K562 (cell line): ENCODE results near the gene SCN7A. TPM values are rescaled to one million over a fixed set of nuclear protein-coding genes. Genes with fewer than 3 reads are reported as not detected.

Source experiments
- ATAC-seq: fragments of 200-7000 bp; cut with Tn5 transposase; 3 replicates; pipeline ENCODE4 v1.9.1; 2020; ENCODE audit warnings: moderate library complexity
- BruUV-seq: library from RNA; stranded (reverse); fragments of 400-500 nt; replicated peaks from 2 replicates; lab custom pipeline; 2021; lab: Mats Ljungman, UMichigan
- CTCF ChIA-PET: fragments of 300-600 bp; formaldehyde crosslinking; extraction: SDS; loops from one replicate; lab custom pipeline; 2021; ENCODE audit warnings: low intra/inter-chr PET ratio; lab: Yijun Ruan, JAX
- POLR2A ChIA-PET: fragments of 300-600, 350-650 bp; sonication (Branson Sonifier 250); formaldehyde crosslinking; extraction: SDS; loops from one replicate; lab custom pipeline; 2021; ENCODE audit warnings: antibody characterized with exemption, inconsistent platforms; lab: Yijun Ruan, JAX
- DNase-seq, 4 experiments: peaks; one replicate each; pipeline versions ENCODE4 v3.0.0 to v3.0.0-alpha.2; 2011 to 2018; ENCODE audit warnings: low spot score in 3 of 4, mixed read lengths in 3 of 4; ENCODE audit errors: extremely low read depth in 1 of 4
- FAIRE-seq: peaks from 2 replicates; lab custom pipeline; 2011; peaks lifted over from hg19 to GRCh38; lab: Jason Lieb, UNC
- H2AFZ ChIP-seq: 2 replicates; pipeline ENCODE4 v1.6.0; 2011; ENCODE audit warnings: low read depth, low read length, control low read depth, inconsistent platforms
- H3K27ac ChIP-seq: fragments of 200-600 bp; 3 replicates; pipeline ENCODE4 v1.8.0; 2011; ENCODE audit warnings: low read depth, mild to moderate bottlenecking, control low read depth, inconsistent platforms, low read length, moderate library complexity, mixed read lengths; ENCODE audit errors: extremely low read depth
- H3K27me3 ChIP-seq, 2 experiments: fragments of 300-600 bp in 1 of 2; 2 replicates in 1 of 2; 3 replicates in 1 of 2; pipeline versions ENCODE4 v1.6.0 to v1.8.0; 2011; ENCODE audit warnings: inconsistent platforms in 2 of 2, low read length in 2 of 2, mild to moderate bottlenecking in 1 of 2, mixed read lengths in 1 of 2, moderate library complexity in 1 of 2; ENCODE audit not compliant: control insufficient read depth in 2 of 2, insufficient read depth in 2 of 2
- H3K36me3 ChIP-seq: fragments of 300-600 bp; 3 replicates; pipeline ENCODE4 v1.8.0; 2011; ENCODE audit warnings: mild to moderate bottlenecking, low read length, inconsistent platforms; ENCODE audit not compliant: control insufficient read depth, insufficient read depth
- H3K4me1 ChIP-seq, 2 experiments: fragments of 200-600 bp in 1 of 2; replicated peaks in 1 of 2; 2 replicates in 1 of 2; 3 replicates in 1 of 2; pipeline versions ENCODE4 v1.5.1 to v1.8.0; 2011; ENCODE audit warnings: inconsistent platforms in 2 of 2, low read length in 2 of 2, mild to moderate bottlenecking in 1 of 2, mixed read lengths in 1 of 2, moderate library complexity in 1 of 2; ENCODE audit not compliant: control insufficient read depth in 2 of 2, insufficient read depth in 2 of 2
- H3K4me2 ChIP-seq: 2 replicates; pipeline ENCODE4 v1.6.1; 2011; ENCODE audit warnings: low read length, control low read depth, inconsistent platforms, mixed read lengths; ENCODE audit not compliant: insufficient read depth
- H3K4me3 ChIP-seq: fragments of 200-600 bp; sonication (generic), shearing (Covaris generic); 2 replicates; pipeline ENCODE4 v1.5.1; 2016; ENCODE audit warnings: control low read depth, inconsistent platforms
- H3K79me2 ChIP-seq: fragments of 200-600 bp; 3 replicates; pipeline ENCODE4 v1.8.0; 2011; ENCODE audit warnings: low read length, inconsistent platforms; ENCODE audit not compliant: control insufficient read depth, insufficient read depth
- H3K9ac ChIP-seq, 2 experiments: 2 replicates each; pipeline versions ENCODE4 v1.6.0 to v1.6.1; 2011; ENCODE audit warnings: low read depth in 2 of 2, low read length in 2 of 2, control low read depth in 1 of 2, inconsistent platforms in 1 of 2, mild to moderate bottlenecking in 1 of 2, mixed read lengths in 1 of 2; ENCODE audit not compliant: insufficient read depth in 1 of 2
- H3K9me1 ChIP-seq: one replicate; pipeline ENCODE4 v1.6.0; 2011; ENCODE audit warnings: inconsistent platforms, mild to moderate bottlenecking, low read length, moderate library complexity; ENCODE audit not compliant: control insufficient read depth, insufficient read depth
- H3K9me3 ChIP-seq: replicated peaks from 2 replicates; pipeline ENCODE4 v1.5.1; 2011; ENCODE audit warnings: low read depth, low read length, inconsistent platforms; ENCODE audit not compliant: control insufficient read depth, insufficient read depth
- H4K20me1 ChIP-seq: replicated peaks from 2 replicates; pipeline ENCODE4 v1.6.1; 2011; ENCODE audit warnings: low read length, inconsistent platforms, mixed read lengths; ENCODE audit not compliant: control insufficient read depth, insufficient read depth
- BACH1 ChIP-seq: fragments of 200-800 bp; sonication (Bioruptor generic); IDR thresholded peaks from 2 replicates; pipeline ENCODE4 v1.6.1; 2016; ENCODE audit warnings: missing genetic modification characterization, missing compliant biosample characterization
- BRD4 ChIP-seq: fragments of 200-600 bp; sonication (generic); IDR thresholded peaks from 2 replicates; pipeline ENCODE4 v1.6.1; 2017; ENCODE audit warnings: inconsistent platforms
- C11orf30 ChIP-seq: fragments of 450-650 bp; IDR thresholded peaks from 2 replicates; pipeline ENCODE4 v1.6.1; 2016; ENCODE audit warnings: low read depth, mild to moderate bottlenecking
- GABPB2 ChIP-seq: fragments of 250-450 bp; sonication (Bioruptor Pico); conservative IDR thresholded peaks from 2 replicates; pipeline ENCODE4 v1.5.1; 2021; ENCODE audit warnings: mild to moderate bottlenecking
- KDM2B ChIP-seq: fragments of 250-450 bp; sonication (Bioruptor Pico); IDR thresholded peaks from 2 replicates; pipeline ENCODE4 v1.8.0; 2021; ENCODE audit warnings: mild to moderate bottlenecking, moderate library complexity
- MAFF ChIP-seq: IDR thresholded peaks from 2 replicates; pipeline ENCODE4 v1.6.1; 2012; ENCODE audit warnings: low read length, improper control_type of control experiment
- NCOA6 ChIP-seq: fragments of 450-650 bp; IDR thresholded peaks from 2 replicates; pipeline ENCODE4 v1.6.1; 2017; ENCODE audit warnings: mild to moderate bottlenecking
- NELFE ChIP-seq: IDR thresholded peaks from 2 replicates; pipeline ENCODE4 v1.6.1; 2011; ENCODE audit warnings: mild to moderate bottlenecking; ENCODE audit not compliant: insufficient read depth, insufficient read length
- NFE2 ChIP-seq: IDR thresholded peaks from 2 replicates; pipeline ENCODE4 v1.6.1; 2014; ENCODE audit warnings: antibody characterized with exemption, low read depth
- NR2C2 ChIP-seq, 2 experiments: fragments of 200-800 bp in 1 of 2; sonication (Bioruptor generic) in 1 of 2; sonication (generic) in 1 of 2; formaldehyde crosslinking in 1 of 2; IDR thresholded peaks; 2 replicates each; pipeline versions ENCODE4 v1.6.1 to v1.8.0; 2016 to 2022; ENCODE audit warnings: mild to moderate bottlenecking in 1 of 2, missing compliant biosample characterization in 1 of 2, missing genetic modification characterization in 1 of 2, missing genetic modification reagents in 1 of 2
- STAT5A ChIP-seq: IDR thresholded peaks from 2 replicates; pipeline ENCODE4 v1.6.1; 2012; ENCODE audit warnings: low read length, inconsistent platforms, borderline replicate concordance
- SUPT5H ChIP-seq: fragments of 450-650 bp; IDR thresholded peaks from 2 replicates; pipeline ENCODE4 v1.6.1; 2016
- TARDBP ChIP-seq: fragments of 450-650 bp; IDR thresholded peaks from 2 replicates; pipeline ENCODE4 v1.6.1; 2016
- ZKSCAN8 ChIP-seq: fragments of 200-800 bp; sonication (Bioruptor generic); IDR thresholded peaks from 2 replicates; pipeline ENCODE4 v1.6.1; 2016; ENCODE audit warnings: missing genetic modification characterization, missing compliant biosample characterization
- ZNF316 ChIP-seq: fragments of 450-650 bp; IDR thresholded peaks from 2 replicates; pipeline ENCODE4 v1.6.1; 2016
- ZNF583 ChIP-seq: fragments of 250-450 bp; sonication (Bioruptor Pico); IDR thresholded peaks from 2 replicates; pipeline ENCODE4 v1.4.0; 2020
- ZNF717 ChIP-seq: fragments of 250-450 bp; sonication (Bioruptor Pico); IDR thresholded peaks from 2 replicates; pipeline ENCODE4 v1.5.0; 2021
- ZNF764 ChIP-seq: fragments of 250-450 bp; sonication (Bioruptor Pico); IDR thresholded peaks from 2 replicates; pipeline ENCODE4 v1.4.0; 2020; ENCODE audit warnings: low read depth, mild to moderate bottlenecking, moderate library complexity
- WGBS: fragments of 100-300 bp; shearing (Covaris generic); methylation state at CpG from one replicate; pipeline ENCODE4 v1.1.6; 2016; ENCODE audit warnings: low coverage, mixed read lengths; ENCODE audit not compliant: insufficient coverage; ENCODE audit errors: missing lambda C conversion rate; 5-methylcytosine and 5-hydroxymethylcytosine counted together
- in situ Hi-C: fragments of 300-500 bp; cut with MboI; formaldehyde crosslinking; loops from 4 replicates; pipeline ENCODE4 v1.15.0; 2018; ENCODE audit warnings: inconsistent platforms, mixed read lengths
- intact Hi-C: fragments of 100-400 bp; cut with micrococcal nuclease; formaldehyde crosslinking; loops from 2 replicates; pipeline ENCODE4 v1.14.2; 2022
- polyA plus RNA-seq, 8 experiments: library from polyadenylated mRNA; depleted of rRNA in 4 of 8; stranded (reverse) in 5 of 8; unstranded in 3 of 8; fragments of >200 nt; fragmentation: Nextera tagmentation in 2 of 8; fragmentation: Illumina TruSeq in 1 of 8; extraction: Ambion mirVana in 2 of 8; extraction: Trizol in 1 of 8; gene quantifications; 2 replicates each; pipeline versions ENCODE4 v1.2.1 to v1.2.3, GENCODE V29; 2011 to 2014; ENCODE audit warnings: inconsistent platforms in 1 of 8, missing spikeins in 1 of 8
- total RNA-seq, 7 experiments: library from RNA; depleted of rRNA in 6 of 7; stranded (reverse); fragments of >200 nt in 6 of 7; fragmentation: Illumina TruSeq in 2 of 7; extraction: Trizol in 2 of 7; gene quantifications; 2 replicates each; pipeline versions ENCODE4 v1.2.1 to v1.2.3, GENCODE V29; 2011 to 2021; ENCODE audit warnings: low replicate concordance in 1 of 7
- TF ChIP-seq, protein P1 (sequence below): sonication (generic); IDR thresholded peaks from 2 replicates; pipeline ENCODE4 v1.6.1; 2016
- TF ChIP-seq, protein P2 (sequence below): fragments of 250-450 bp; sonication (Bioruptor Pico); IDR thresholded peaks from 2 replicates; pipeline ENCODE4 v1.4.0; 2020; ENCODE audit warnings: borderline replicate concordance
- TF ChIP-seq, protein P3 (sequence below): fragments of 450-650 bp; IDR thresholded peaks from 2 replicates; pipeline ENCODE4 v1.6.1; 2016; ENCODE audit warnings: mild to moderate bottlenecking

The SCN7A gene
- total and polyA plus RNA-seq, 9 of the 15 experiments (the other 6 are each of a cell fraction or from before 2014, with no cell fraction given) = under 0.01 to 0.05 (median 0.03) TPM; not detected in 3

DNA sequence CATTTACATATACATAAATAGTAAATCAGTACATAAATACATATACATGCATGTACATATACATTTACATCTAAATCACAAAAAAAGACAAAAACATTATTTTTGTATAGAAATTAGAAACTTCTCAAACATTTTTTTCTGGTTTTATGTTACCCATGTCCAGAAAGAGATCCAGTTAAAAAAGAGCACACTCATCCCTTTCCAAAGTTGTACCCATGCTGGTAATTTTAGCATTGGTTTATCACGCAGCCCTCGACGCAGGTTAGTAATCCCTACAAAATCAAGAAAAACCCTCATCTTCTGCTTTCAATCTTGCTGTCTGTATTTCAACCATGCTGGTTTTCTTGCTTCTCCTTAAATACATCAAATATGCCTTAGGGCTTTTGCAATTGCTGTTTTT, 128.8 kb downstream of the SCN7A start:
- no peak overlapping the region for H3K4me3 ChIP-seq
- H3K9ac ChIP-seq = peak overlapping the region in 1 of 2 experiments; percentile 15; a peak in 1 of 4 replicates
- ChIA-PET POLR2A (interaction anchor here (2.1 kb wide), 1 partner anchor 10 kb away, joined by 11 read pairs; the partner anchor contains the start of gene SCN9A), CTCF (no interaction called here)
- peaks cover 69% of the 10 kb centered on the region for H3K79me2 ChIP-seq
- peak overlapping the region; percentile 36; the same call in 1 of the 3 replicates for H3K27ac ChIP-seq
- H4K20me1 ChIP-seq = no peaks in the 10 kb centered on the region
- no TSS peak for BruUV-seq
- H3K9me1 ChIP-seq = no peaks in the 10 kb centered on the region
- H3K27me3 ChIP-seq = no peaks in the 10 kb centered on the region
- no peak overlapping the region for H3K4me2 ChIP-seq
- H3K4me1 ChIP-seq = peaks cover 3 to 45% of the 10 kb centered on the region in 2 experiments; a peak in 4 of 5 replicates
- H3K36me3 ChIP-seq = no peaks in the 10 kb centered on the region
- 12% methylated on average over 3 of the region's 3 CpGs for WGBS
- in situ Hi-C loops = no loop called here
- intact Hi-C loops = no loop called here
- no peak for FAIRE-seq
- H3K9me3 ChIP-seq = no peaks in the 10 kb centered on the region
- ATAC-seq = peak; percentile 20
- no peak for TF ChIP-seq SUPT5H
- TF ChIP-seq, protein P1, sequence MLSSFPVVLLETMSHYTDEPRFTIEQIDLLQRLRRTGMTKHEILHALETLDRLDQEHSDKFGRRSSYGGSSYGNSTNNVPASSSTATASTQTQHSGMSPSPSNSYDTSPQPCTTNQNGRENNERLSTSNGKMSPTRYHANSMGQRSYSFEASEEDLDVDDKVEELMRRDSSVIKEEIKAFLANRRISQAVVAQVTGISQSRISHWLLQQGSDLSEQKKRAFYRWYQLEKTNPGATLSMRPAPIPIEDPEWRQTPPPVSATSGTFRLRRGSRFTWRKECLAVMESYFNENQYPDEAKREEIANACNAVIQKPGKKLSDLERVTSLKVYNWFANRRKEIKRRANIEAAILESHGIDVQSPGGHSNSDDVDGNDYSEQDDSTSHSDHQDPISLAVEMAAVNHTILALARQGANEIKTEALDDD = peak; percentile 27
- no peak for TF ChIP-seq TARDBP
- TF ChIP-seq, protein P2, sequence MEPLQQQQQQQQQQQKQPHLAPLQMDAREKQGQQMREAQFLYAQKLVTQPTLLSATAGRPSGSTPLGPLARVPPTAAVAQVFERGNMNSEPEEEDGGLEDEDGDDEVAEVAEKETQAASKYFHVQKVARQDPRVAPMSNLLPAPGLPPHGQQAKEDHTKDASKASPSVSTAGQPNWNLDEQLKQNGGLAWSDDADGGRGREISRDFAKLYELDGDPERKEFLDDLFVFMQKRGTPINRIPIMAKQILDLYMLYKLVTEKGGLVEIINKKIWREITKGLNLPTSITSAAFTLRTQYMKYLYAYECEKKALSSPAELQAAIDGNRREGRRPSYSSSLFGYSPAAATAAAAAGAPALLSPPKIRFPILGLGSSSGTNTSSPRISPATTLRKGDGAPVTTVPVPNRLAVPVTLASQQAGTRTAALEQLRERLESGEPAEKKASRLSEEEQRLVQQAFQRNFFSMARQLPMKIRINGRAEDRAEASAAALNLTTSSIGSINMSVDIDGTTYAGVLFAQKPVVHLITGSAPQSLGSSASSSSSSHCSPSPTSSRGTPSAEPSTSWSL (CRISPR knock-in tag) = no peak
- no peak for TF ChIP-seq KDM2B (CRISPR knock-in tag)
- no peak for TF ChIP-seq NR2C2 (CRISPR knock-in tag; IDR thresholded peaks at IDR 0.05)
- TF ChIP-seq NR2C2 (tag; IDR thresholded peaks at IDR 0.05) = no peak
- TF ChIP-seq STAT5A = no peak
- TF ChIP-seq, protein P3, sequence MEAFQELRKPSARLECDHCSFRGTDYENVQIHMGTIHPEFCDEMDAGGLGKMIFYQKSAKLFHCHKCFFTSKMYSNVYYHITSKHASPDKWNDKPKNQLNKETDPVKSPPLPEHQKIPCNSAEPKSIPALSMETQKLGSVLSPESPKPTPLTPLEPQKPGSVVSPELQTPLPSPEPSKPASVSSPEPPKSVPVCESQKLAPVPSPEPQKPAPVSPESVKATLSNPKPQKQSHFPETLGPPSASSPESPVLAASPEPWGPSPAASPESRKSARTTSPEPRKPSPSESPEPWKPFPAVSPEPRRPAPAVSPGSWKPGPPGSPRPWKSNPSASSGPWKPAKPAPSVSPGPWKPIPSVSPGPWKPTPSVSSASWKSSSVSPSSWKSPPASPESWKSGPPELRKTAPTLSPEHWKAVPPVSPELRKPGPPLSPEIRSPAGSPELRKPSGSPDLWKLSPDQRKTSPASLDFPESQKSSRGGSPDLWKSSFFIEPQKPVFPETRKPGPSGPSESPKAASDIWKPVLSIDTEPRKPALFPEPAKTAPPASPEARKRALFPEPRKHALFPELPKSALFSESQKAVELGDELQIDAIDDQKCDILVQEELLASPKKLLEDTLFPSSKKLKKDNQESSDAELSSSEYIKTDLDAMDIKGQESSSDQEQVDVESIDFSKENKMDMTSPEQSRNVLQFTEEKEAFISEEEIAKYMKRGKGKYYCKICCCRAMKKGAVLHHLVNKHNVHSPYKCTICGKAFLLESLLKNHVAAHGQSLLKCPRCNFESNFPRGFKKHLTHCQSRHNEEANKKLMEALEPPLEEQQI = no peak
- no peak for TF ChIP-seq GABPB2 (CRISPR knock-in tag)
- no peak for TF ChIP-seq ZKSCAN8 (CRISPR knock-in tag)
- TF ChIP-seq NFE2 = peak; percentile 56
- no peak for TF ChIP-seq ZNF583 (CRISPR knock-in tag)
- TF ChIP-seq ZNF316 = peak; percentile 77
- peak; percentile 54 for TF ChIP-seq C11orf30
- no peak for TF ChIP-seq ZNF717 (CRISPR knock-in tag)
- no peak for TF ChIP-seq ZNF764 (CRISPR knock-in tag)
- TF ChIP-seq BACH1 (tag) = peak; percentile 36; the same call in 1 of the 2 replicates
- TF ChIP-seq BRD4 = no peak
- no peak for TF ChIP-seq NELFE
- peak; percentile 18; the same call in 1 of the 2 replicates for TF ChIP-seq MAFF
- no peak for TF ChIP-seq NCOA6
- peak overlapping the region; percentile 67 for H2AFZ ChIP-seq
- peak in 1 of 4 experiments; percentile 20 for DNase-seq
